Epithelial cell of esophagus (primary cell): Measurements from ENCODE around the gene CACNA1G.

Experiments used
- DNase-seq: peaks from one replicate; pipeline ENCODE4 v3.0.0; 2010; ENCODE audit warnings: low read depth
- H3K4me3 ChIP-seq: 2 replicates; pipeline ENCODE4 v1.5.1; 2011; ENCODE audit warnings: mild to moderate bottlenecking, low read length, control low read depth
- TF ChIP-seq, protein P1 (sequence below): IDR thresholded peaks from 2 replicates; pipeline ENCODE4 v1.5.1; 2011; ENCODE audit warnings: low read depth, mild to moderate bottlenecking, low read length, control low read depth, inconsistent platforms; ENCODE audit not compliant: insufficient read depth; ENCODE audit errors: missing control alignments

The CACNA1G gene

DNA sequence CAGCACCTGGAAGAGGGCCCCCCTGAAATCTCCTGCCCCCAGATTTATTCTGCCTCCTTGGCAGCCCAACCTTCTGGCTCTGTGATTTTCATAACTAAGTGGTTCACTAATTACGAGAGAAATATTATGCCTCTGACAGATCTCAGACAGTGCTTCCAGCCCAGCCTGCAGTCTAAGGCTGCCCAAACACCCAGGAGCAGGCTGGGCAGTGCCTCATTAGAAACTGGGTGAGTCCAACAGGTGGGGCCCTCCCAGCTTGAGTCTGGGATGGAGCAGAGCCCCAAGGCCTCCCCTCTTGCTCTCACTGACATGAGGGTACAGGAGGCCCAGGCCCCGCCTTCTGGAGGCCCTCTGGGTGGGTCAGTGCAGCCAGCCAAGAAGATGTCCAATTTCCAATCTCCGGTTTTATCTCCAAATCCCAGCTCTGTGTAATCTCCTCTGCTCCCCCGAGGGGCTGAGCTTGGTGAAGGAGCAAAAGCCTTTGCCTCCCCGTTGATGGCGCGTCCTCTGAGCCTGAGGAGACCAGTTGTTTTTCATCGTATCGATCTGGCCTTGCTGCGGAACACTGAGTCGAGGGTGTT, 54.0 kb downstream of the CACNA1G start:
- no peak overlapping the region for H3K4me3 ChIP-seq
- TF ChIP-seq, protein P1, sequence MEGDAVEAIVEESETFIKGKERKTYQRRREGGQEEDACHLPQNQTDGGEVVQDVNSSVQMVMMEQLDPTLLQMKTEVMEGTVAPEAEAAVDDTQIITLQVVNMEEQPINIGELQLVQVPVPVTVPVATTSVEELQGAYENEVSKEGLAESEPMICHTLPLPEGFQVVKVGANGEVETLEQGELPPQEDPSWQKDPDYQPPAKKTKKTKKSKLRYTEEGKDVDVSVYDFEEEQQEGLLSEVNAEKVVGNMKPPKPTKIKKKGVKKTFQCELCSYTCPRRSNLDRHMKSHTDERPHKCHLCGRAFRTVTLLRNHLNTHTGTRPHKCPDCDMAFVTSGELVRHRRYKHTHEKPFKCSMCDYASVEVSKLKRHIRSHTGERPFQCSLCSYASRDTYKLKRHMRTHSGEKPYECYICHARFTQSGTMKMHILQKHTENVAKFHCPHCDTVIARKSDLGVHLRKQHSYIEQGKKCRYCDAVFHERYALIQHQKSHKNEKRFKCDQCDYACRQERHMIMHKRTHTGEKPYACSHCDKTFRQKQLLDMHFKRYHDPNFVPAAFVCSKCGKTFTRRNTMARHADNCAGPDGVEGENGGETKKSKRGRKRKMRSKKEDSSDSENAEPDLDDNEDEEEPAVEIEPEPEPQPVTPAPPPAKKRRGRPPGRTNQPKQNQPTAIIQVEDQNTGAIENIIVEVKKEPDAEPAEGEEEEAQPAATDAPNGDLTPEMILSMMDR = no peak
- DNase-seq = no peak

DNA sequence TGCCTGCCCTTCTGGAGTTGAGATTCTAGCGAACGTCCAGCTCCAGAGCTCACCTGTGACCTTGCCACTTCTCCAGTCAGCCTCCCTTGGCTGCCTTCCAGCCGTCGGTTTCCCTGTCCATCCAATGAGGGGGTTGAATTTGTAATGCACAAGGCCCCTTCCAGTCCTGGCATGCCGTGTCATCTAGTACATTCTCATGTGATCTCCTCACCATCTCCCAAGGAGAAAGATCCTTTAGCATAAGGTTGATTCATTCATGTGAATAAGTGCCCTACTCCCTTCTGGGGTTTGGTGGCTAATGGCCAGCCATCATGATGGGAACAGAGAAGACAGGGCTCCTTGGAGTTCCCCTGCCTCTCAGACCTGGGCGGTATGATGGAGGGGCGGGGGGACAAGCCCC, 55.3 kb downstream of the CACNA1G start:
- DNase-seq = peak; percentile 39
- H3K4me3 ChIP-seq = no peak overlapping the region
- TF ChIP-seq, protein P1 = no peak

DNA sequence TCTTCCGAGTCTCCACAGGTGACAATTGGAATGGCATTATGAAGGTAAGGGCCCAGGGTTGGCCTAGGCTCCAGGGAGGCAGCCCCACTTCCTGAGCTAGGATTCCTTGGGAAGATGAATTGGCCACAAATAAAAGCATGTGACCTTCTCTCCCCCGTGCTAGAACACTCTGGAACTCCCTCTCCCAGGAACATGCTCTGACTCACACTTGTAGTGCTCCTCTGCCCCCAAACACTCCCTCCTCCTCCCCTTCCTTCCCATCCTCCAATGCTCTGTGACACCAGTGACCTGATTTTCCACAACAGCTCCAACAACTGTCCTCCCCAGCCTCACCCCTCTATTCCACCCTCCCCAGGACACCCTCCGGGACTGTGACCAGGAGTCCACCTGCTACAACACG, 57.8 kb downstream of the CACNA1G start:
- no peak for DNase-seq
- no peak overlapping the region for H3K4me3 ChIP-seq
- TF ChIP-seq, protein P1 = no peak

DNA sequence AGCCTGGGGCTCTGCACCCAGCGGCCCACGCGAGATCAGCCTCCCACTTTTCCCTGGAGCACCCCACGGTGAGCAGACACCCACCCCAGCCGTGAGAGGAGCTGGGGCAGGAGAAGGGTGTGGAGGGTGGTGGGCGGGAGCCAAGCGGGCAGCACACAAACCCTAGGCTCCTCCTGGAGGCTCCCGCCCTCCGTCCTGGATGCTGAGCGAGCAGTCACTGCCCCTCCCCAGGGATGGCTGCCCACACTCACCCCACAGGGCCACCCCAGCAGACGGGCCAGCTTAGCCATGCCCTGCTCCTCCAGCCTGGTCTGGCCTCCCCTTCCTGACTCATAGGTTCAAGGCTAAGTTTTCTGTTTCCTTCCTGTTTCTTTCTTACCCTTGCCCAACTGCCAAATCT, 58.4 kb downstream of the CACNA1G start:
- H3K4me3 ChIP-seq = no peak overlapping the region
- TF ChIP-seq, protein P1 = no peak
- no peak for DNase-seq

DNA sequence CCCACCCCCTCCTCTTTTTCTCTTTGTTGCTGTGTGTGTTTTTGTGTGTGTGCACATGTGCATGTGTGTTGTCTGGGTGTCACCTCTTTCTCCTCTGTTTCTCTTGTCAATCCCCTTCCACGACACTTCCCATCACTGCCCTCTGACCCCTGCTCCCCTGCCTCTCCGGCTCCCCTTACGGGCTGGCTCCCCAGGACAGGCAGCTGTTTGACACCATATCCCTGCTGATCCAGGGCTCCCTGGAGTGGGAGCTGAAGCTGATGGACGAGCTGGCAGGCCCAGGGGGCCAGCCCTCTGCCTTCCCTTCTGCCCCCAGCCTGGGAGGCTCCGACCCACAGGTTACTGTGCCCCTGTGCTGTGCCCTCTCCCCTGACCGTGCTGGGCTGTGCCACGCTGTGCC, 59.0 kb downstream of the CACNA1G start:
- DNase-seq = no peak
- TF ChIP-seq, protein P1 = no peak
- no peak overlapping the region for H3K4me3 ChIP-seq

DNA sequence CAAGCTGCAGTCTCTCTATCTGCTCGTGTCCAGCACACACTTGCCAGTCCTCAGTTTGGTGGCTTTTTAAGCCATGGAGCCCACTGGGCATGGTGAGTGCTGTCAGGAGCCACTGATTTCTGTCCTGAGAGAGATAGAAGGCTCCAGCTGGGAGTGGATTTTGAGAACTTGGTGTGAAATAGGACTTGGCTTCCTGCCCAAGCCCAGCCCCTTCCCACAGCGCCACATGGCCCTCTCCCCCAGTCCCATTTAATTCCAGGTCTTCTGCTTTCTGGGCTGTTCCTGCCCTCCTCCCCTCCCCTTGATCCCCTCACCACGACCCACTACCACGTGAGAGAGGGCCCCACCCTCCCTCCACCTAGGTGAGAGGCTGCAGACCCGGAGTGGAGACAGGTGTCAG, 59.7 kb downstream of the CACNA1G start:
- DNase-seq = no peak
- no peak overlapping the region for H3K4me3 ChIP-seq
- TF ChIP-seq, protein P1 = no peak

DNA sequence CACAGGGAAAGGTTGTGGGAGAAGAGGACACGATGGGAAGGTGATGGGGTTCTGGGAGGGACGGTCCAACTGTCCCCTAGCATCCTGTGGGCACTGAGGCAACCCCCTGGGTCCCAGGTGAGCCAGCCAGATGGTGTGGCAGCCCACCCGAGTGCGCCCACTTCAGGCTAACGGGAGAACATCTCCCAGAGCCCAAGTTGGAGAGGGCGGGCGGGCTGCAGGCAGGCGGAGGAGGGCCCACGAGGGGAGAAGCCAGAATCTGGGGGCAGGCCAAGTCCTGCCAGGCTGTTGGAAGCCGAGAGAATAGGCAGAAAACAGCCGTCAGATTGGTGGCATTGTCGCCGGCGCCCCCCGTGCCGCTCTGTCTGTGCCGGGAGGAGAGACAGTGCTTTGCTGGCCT, 60.3 kb downstream of the CACNA1G start:
- TF ChIP-seq, protein P1 = no peak
- no peak overlapping the region for H3K4me3 ChIP-seq
- no peak for DNase-seq
